Lower leg skin (tissue), 3 donors: Measurements from ENCODE around the gene TFF1.

Experiments used
- CTCF ChIP-seq, 3 donors: fragments of 450-650 bp; IDR thresholded peaks; one replicate each; pipeline ENCODE4 v1.5.1; 2016; ENCODE audit warnings: antibody characterized with exemption in 3 of 3, mild to moderate bottlenecking in 3 of 3, moderate library complexity in 2 of 3
- POLR2A ChIP-seq, 2 donors: fragments of 450-650 bp; IDR thresholded peaks; one replicate each; pipeline ENCODE4 v1.6.1; 2016 to 2017; ENCODE audit warnings: antibody characterized with exemption in 2 of 2, mild to moderate bottlenecking in 1 of 2, moderate library complexity in 1 of 2

GRCh38 chr21:42413093-42413492 is 46.8 kb upstream of the TFF1 start:
- TF ChIP-seq CTCF (IDR thresholded peaks at IDR 0.05): no peak
- TF ChIP-seq POLR2A (IDR thresholded peaks at IDR 0.05): no peak
